A549 (cell line): ENCODE data around the gene KIZ. TPM values are rescaled to one million over a fixed set of nuclear protein-coding genes. Genes with fewer than 3 reads are reported as not detected.

ENCODE experiments used
- ATAC-seq, 2 experiments: fragments of 200-7000 bp in 1 of 2; fragments of >200 bp in 1 of 2; cut with Nextera tagmentation in 1 of 2; cut with Tn5 transposase in 1 of 2; 3 replicates each; pipeline versions ENCODE4 v1.8.0 to v1.9.1; 2018 to 2020; ENCODE audit warnings: mild to moderate bottlenecking in 1 of 2, moderate library complexity in 1 of 2
- CTCF ChIA-PET: fragments of 300-600 bp; sonication (Branson Sonifier 250); formaldehyde crosslinking; extraction: SDS; loops from one replicate; lab custom pipeline; 2021; ENCODE audit warnings: antibody characterized with exemption, inconsistent platforms; lab: Yijun Ruan, JAX
- POLR2A ChIA-PET: fragments of 350-600 bp; formaldehyde crosslinking; extraction: SDS; loops from one replicate; lab custom pipeline; 2021; ENCODE audit warnings: antibody characterized with exemption, inconsistent platforms; lab: Yijun Ruan, JAX
- DNase-seq, 2 experiments: peaks; one replicate each; pipeline versions ENCODE4 v3.0.0 to v3.0.0-alpha.2; 2011 to 2016; ENCODE audit warnings: low read depth in 1 of 2, low spot score in 1 of 2
- FAIRE-seq: peaks from 2 replicates; lab custom pipeline; 2011; peaks lifted over from hg19 to GRCh38; lab: Jason Lieb, UNC
- H3K27ac ChIP-seq, 2 experiments: fragments of >200 bp; sonication (Bioruptor Twin); formaldehyde crosslinking; 3 replicates each; pipeline ENCODE4 v1.5.1; 2016 to 2017
- H3K4me1 ChIP-seq: fragments of >200 bp; sonication (Bioruptor Twin); formaldehyde crosslinking; 3 replicates; pipeline ENCODE4 v1.6.1; 2016
- H3K4me2 ChIP-seq: fragments of >200 bp; sonication (Bioruptor Twin); formaldehyde crosslinking; 3 replicates; pipeline ENCODE4 v1.6.1; 2016
- H3K4me3 ChIP-seq: fragments of >200 bp; sonication (Bioruptor Twin); formaldehyde crosslinking; 3 replicates; pipeline ENCODE4 v1.5.1; 2016
- H3K9me3 ChIP-seq: fragments of >200 bp; sonication (Bioruptor Twin); formaldehyde crosslinking; 3 replicates; pipeline ENCODE4 v1.6.1; 2016
- CBX8 ChIP-seq: fragments of 200-600 bp; sonication (generic); IDR thresholded peaks from 2 replicates; pipeline ENCODE4 v1.6.1; 2016
- CHD2 ChIP-seq: fragments of 150-350 bp; IDR thresholded peaks from 2 replicates; pipeline ENCODE4 v1.6.1; 2014; ENCODE audit warnings: low read length; ENCODE audit not compliant: partially characterized antibody
- EHF ChIP-seq: fragments of 250-450 bp; sonication (Bioruptor Pico); IDR thresholded peaks from 2 replicates; pipeline ENCODE4 v1.5.0; 2020; ENCODE audit warnings: mild to moderate bottlenecking
- HOXA7 ChIP-seq: fragments of 250-450 bp; sonication (Bioruptor Pico); IDR thresholded peaks from 2 replicates; pipeline ENCODE4 v1.5.0; 2020; ENCODE audit warnings: mild to moderate bottlenecking, moderate library complexity
- HOXB5 ChIP-seq: fragments of 250-450 bp; sonication (Bioruptor Pico); IDR thresholded peaks from 2 replicates; pipeline ENCODE4 v1.5.0; 2020; ENCODE audit warnings: mild to moderate bottlenecking, moderate library complexity
- MAFK ChIP-seq: fragments of 450-650 bp; IDR thresholded peaks from 2 replicates; pipeline ENCODE4 v1.6.1; 2014; ENCODE audit not compliant: partially characterized antibody
- MYC ChIP-seq: IDR thresholded peaks from 2 replicates; pipeline ENCODE4 v1.6.1; 2012; ENCODE audit warnings: mild to moderate bottlenecking, inconsistent platforms, low read length, improper control_type of control experiment, borderline replicate concordance
- NFE2L2 ChIP-seq: fragments of 150-350 bp; conservative IDR thresholded peaks from 2 replicates; pipeline ENCODE4 v1.6.1; 2014; ENCODE audit warnings: low read length
- POLR2A ChIP-seq: IDR thresholded peaks from 2 replicates; pipeline ENCODE4 v1.6.1; 2012; ENCODE audit warnings: mild to moderate bottlenecking, low read length
- POLR2AphosphoS2 ChIP-seq: conservative IDR thresholded peaks from 2 replicates; pipeline ENCODE4 v1.6.1; 2012; ENCODE audit warnings: low read length, improper control_type of control experiment, inconsistent platforms
- RARB ChIP-seq: fragments of 250-450 bp; sonication (Bioruptor Pico); IDR thresholded peaks from 2 replicates; pipeline ENCODE4 v1.8.0; 2021; ENCODE audit warnings: mild to moderate bottlenecking, moderate library complexity
- ZC3H11A ChIP-seq: fragments of 450-650 bp; IDR thresholded peaks from 2 replicates; pipeline ENCODE4 v1.6.1; 2014; ENCODE audit warnings: antibody characterized with exemption, mild to moderate bottlenecking
- ZNF302 ChIP-seq: fragments of 250-450 bp; sonication (Bioruptor Pico); IDR thresholded peaks from 2 replicates; pipeline ENCODE4 v1.9.0; 2021; ENCODE audit warnings: inconsistent platforms, mild to moderate bottlenecking, moderate library complexity
- ZSCAN20 ChIP-seq: fragments of 250-450 bp; sonication (Bioruptor Pico); IDR thresholded peaks from 2 replicates; pipeline ENCODE4 v1.8.0; 2022; ENCODE audit warnings: mild to moderate bottlenecking, moderate library complexity
- WGBS: methylation state at CpG from one replicate; pipeline ENCODE4 v1.1.6; 2017; ENCODE audit errors: missing lambda C conversion rate; 5-methylcytosine and 5-hydroxymethylcytosine counted together
- polyA plus RNA-seq, 4 experiments: library from polyadenylated mRNA; depleted of rRNA in 3 of 4; stranded (reverse); fragments of >200 nt; fragmentation: RNase III in 1 of 4; extraction: RNeasy Plus Mini Kit Qiagen cat#74134 plus additional on column Dnase treatment in 1 of 4; gene quantifications; 2 replicates in 3 of 4; 3 replicates in 1 of 4; pipeline ENCODE4 v1.2.3, GENCODE V29; 2011 to 2017
- TF ChIP-seq, protein P1 (sequence below): IDR thresholded peaks from 2 replicates; pipeline ENCODE4 v1.6.1; 2012
- TF ChIP-seq, protein P2 (sequence below): fragments of 450-650 bp; IDR thresholded peaks from 2 replicates; pipeline ENCODE4 v1.6.1; 2014; ENCODE audit warnings: antibody characterized with exemption
- TF ChIP-seq, protein P3 (sequence below): fragments of >200 bp; sonication (Bioruptor Twin); formaldehyde crosslinking; IDR thresholded peaks from 2 replicates; pipeline ENCODE4 v1.6.1; 2016
- TF ChIP-seq, protein P4 (sequence below): IDR thresholded peaks from 2 replicates; pipeline ENCODE4 v1.6.1; 2012
- TF ChIP-seq, protein P5 (sequence below): fragments of >200 bp; sonication (Bioruptor Twin); formaldehyde crosslinking; IDR thresholded peaks from 3 replicates; pipeline ENCODE4 v1.6.1; 2016

The KIZ gene
- polyA plus RNA-seq, 2 of the 4 experiments (the other 2 are of a cell fraction) = 6.3 to 19.1 TPM

DNA sequence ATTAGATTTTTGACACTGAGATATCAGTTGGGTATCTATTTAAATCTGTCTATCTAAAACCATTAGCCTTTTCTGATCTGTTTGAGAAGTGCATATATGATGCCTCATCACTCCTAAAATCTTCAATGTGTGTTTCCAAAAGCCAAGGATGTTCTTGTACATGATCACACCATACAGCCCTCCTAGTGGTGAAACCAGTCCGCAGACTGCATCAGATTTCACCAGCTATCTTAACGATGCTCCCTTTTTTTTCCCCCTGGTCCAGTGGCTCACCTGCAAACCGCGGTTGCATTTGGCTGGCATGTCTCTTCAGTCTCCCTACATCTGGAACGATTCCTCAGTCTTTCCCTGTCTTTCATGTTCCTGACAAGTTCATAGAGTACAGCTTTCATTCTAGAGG is 4.0 kb downstream of the KIZ start:
- WGBS = 89% methylated on average over 5 of the region's 5 CpGs
- H3K4me3 ChIP-seq = no peak overlapping the region
- CTCF ChIA-PET = interaction anchor here (1.0 to 1.6 kb wide), 2 partner anchors 16 to 270 kb away, joined by 3 to 6 read pairs; no protein-coding TSS in a partner anchor
- H3K4me2 ChIP-seq = no peak overlapping the region
- TF ChIP-seq RARB (CRISPR knock-in tag) (no peak), POLR2A (no peak), EHF (no peak), HOXB5 (CRISPR knock-in tag) (no peak), ZC3H11A (no peak), ZNF302 (no peak), CBX8 (no peak), POLR2AphosphoS2 (no peak), ZSCAN20 (no peak)
- TF ChIP-seq, protein P1, sequence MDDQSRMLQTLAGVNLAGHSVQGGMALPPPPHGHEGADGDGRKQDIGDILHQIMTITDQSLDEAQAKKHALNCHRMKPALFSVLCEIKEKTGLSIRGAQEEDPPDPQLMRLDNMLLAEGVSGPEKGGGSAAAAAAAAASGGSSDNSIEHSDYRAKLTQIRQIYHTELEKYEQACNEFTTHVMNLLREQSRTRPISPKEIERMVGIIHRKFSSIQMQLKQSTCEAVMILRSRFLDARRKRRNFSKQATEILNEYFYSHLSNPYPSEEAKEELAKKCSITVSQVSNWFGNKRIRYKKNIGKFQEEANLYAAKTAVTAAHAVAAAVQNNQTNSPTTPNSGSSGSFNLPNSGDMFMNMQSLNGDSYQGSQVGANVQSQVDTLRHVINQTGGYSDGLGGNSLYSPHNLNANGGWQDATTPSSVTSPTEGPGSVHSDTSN = no peak
- TF ChIP-seq, protein P2, sequence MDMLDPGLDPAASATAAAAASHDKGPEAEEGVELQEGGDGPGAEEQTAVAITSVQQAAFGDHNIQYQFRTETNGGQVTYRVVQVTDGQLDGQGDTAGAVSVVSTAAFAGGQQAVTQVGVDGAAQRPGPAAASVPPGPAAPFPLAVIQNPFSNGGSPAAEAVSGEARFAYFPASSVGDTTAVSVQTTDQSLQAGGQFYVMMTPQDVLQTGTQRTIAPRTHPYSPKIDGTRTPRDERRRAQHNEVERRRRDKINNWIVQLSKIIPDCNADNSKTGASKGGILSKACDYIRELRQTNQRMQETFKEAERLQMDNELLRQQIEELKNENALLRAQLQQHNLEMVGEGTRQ = no peak
- TF ChIP-seq, protein P3, sequence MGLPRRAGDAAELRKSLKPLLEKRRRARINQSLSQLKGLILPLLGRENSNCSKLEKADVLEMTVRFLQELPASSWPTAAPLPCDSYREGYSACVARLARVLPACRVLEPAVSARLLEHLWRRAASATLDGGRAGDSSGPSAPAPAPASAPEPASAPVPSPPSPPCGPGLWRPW = no peak
- no peaks in the 10 kb centered on the region for H3K9me3 ChIP-seq
- DNase-seq (no peak), ATAC-seq (no peak), FAIRE-seq (no peak)
- POLR2A ChIA-PET = no interaction called here
- H3K4me1 ChIP-seq = peaks cover 10% of the 10 kb centered on the region
- no peak overlapping the region for H3K27ac ChIP-seq

DNA sequence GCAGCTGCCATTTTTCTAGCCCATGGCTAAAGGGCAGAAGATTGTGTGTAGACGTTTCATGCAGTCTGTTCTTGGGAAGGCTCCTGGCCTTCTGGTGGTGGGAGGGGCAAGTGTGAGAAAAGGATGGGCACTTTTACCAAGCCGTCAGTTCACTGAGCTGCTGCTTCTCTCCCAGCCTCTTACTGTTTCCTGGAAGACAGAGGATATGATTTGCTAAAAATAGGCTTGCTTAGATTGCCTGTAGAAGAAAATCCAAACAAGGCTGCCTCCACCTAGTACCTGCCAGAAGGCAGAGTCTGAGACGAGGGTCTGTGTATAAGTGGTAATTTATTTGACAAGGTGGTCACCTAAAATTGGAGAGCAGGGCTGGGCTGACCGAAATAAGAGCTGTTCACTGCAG is 7.5 kb downstream of the KIZ start:
- H3K4me2 ChIP-seq = no peak overlapping the region
- TF ChIP-seq, protein P4, sequence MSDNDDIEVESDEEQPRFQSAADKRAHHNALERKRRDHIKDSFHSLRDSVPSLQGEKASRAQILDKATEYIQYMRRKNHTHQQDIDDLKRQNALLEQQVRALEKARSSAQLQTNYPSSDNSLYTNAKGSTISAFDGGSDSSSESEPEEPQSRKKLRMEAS = no peak
- no peak for TF ChIP-seq MAFK
- TF ChIP-seq, protein P5, sequence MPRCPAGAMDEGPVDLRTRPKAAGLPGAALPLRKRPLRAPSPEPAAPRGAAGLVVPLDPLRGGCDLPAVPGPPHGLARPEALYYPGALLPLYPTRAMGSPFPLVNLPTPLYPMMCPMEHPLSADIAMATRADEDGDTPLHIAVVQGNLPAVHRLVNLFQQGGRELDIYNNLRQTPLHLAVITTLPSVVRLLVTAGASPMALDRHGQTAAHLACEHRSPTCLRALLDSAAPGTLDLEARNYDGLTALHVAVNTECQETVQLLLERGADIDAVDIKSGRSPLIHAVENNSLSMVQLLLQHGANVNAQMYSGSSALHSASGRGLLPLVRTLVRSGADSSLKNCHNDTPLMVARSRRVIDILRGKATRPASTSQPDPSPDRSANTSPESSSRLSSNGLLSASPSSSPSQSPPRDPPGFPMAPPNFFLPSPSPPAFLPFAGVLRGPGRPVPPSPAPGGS = no peak
- TF ChIP-seq, protein P1 = no peak
- TF ChIP-seq HOXA7 (CRISPR knock-in tag) = no peak
- no peak for TF ChIP-seq NFE2L2
- TF ChIP-seq CHD2 = no peak
- TF ChIP-seq MYC = no peak
- CTCF ChIA-PET = interaction anchor here (1.1 to 1.8 kb wide), 2 partner anchors 102 to 372 kb away, joined by 4 to 5 read pairs; no protein-coding TSS in a partner anchor
- WGBS = 78% methylated on average over 4 of the region's 4 CpGs
- POLR2A ChIA-PET = no interaction called here
- H3K4me1 ChIP-seq = no peaks in the 10 kb centered on the region
- DNase-seq (no peak), FAIRE-seq (no peak), ATAC-seq (no peak)
- no peaks in the 10 kb centered on the region for H3K9me3 ChIP-seq
- H3K27ac ChIP-seq = no peak overlapping the region
- H3K4me3 ChIP-seq = no peak overlapping the region

DNA sequence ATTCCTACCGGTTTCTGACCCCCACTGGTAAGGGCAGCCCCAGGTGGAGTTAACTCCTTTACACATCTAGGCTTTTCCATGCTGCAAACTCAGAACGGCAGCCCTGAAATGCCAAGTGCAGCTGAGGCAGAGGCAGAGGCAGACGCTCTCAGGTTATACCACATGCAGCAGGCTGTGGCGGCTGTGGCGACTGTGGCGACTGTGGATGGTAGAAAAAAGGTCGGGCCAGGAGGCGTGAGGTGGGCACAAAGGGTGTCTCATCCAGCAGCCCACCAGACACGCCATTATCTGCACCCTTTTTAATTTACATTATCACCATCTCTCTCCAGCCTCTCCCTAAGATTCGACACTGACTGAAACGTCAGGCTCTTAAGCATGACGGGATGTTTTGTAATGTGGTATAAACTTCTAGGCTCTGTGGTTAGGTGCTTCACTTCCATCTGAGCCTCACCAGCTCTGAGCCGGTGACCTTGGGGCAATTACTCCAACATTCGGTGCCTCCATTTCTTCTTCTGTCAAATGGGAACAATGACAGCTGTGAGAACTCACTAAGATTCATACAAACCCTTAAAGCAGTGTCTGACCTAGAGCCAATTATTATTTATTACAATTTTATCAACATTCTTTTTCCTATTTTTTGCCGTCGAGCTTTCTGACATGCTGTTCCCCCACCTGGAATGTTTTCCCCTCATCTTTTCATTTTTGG is 8.2 kb downstream of the KIZ start:
- 89% methylated on average over 16 of the region's 16 CpGs for WGBS
- CTCF ChIA-PET = interaction anchor here (1.2 to 1.8 kb wide), 2 partner anchors 274 to 372 kb away, joined by 3 to 5 read pairs; no protein-coding TSS in a partner anchor
- no peak for ATAC-seq

More for the DNA sequence above, 8.2 kb downstream of the KIZ start:
- Histone ChIP-seq H3K9me3 (no peaks in the 10 kb centered on the region), H3K4me2 (no peak overlapping the region), H3K4me1 (no peaks in the 10 kb centered on the region), H3K27ac (no peak overlapping the region), H3K4me3 (no peak overlapping the region)
- TF ChIP-seq RARB (CRISPR knock-in tag) = no peak
- TF ChIP-seq, protein P4 = no peak
- TF ChIP-seq NFE2L2 = no peak
- POLR2A ChIA-PET = interaction anchor here (1.0 kb wide), 1 partner anchor 169 kb away, joined by 4 read pairs; the partner anchor contains the start of gene XRN2
- FAIRE-seq (no peak), DNase-seq (no peak)
